ENCODE measurements around the gene USP37. TPM values are rescaled to one million over a fixed set of nuclear protein-coding genes. Genes with fewer than 3 reads are reported as not detected.
A peak's percentile ranks its signal among the peaks of the same experiment; 100 is the strongest.

USP37 gene
- total RNA-seq, 1 experiment from 2014 or later, result 31.0 TPM

DNA sequence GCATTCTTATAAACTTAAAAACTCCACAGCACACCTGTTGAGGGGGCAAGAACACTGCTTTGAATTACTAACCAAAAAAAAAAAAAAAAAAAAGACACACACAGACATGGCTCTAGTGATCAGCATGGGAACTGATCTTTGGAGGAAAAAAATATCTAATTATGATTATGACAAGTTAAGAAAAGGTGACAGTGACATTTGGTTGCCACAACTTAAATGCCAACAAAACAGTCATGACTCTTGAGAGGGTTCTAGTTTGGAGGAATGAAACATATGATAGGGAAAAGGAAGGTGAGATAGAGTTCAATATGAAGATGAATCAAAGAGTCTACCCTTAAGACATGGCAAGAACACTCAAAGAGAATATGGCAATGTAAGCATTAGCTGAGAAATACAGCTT lies 20.6 kb downstream of the USP37 start:
- no peak for TF ChIP-seq EZH2 (IDR thresholded peaks at IDR 0.05; ENCODE audit: borderline replicate concordance, low read depth, low read length, poor library complexity, severe bottlenecking)
- TF ChIP-seq, protein P1, sequence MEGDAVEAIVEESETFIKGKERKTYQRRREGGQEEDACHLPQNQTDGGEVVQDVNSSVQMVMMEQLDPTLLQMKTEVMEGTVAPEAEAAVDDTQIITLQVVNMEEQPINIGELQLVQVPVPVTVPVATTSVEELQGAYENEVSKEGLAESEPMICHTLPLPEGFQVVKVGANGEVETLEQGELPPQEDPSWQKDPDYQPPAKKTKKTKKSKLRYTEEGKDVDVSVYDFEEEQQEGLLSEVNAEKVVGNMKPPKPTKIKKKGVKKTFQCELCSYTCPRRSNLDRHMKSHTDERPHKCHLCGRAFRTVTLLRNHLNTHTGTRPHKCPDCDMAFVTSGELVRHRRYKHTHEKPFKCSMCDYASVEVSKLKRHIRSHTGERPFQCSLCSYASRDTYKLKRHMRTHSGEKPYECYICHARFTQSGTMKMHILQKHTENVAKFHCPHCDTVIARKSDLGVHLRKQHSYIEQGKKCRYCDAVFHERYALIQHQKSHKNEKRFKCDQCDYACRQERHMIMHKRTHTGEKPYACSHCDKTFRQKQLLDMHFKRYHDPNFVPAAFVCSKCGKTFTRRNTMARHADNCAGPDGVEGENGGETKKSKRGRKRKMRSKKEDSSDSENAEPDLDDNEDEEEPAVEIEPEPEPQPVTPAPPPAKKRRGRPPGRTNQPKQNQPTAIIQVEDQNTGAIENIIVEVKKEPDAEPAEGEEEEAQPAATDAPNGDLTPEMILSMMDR (conservative IDR thresholded peaks at IDR 0.05; ENCODE audit: low read depth, low read length), result no peak
- no peak for DNase-seq (ENCODE audit: low spot score)
- Histone ChIP-seq H3K36me3 (ENCODE audit: insufficient read depth, low read length, poor library complexity, severe bottlenecking) (peaks cover 82% of the 10 kb centered on the region), H3K4me3 (ENCODE audit: low read depth, low read length, poor library complexity, severe bottlenecking) (no peak overlapping the region), H3K27ac (ENCODE audit: low read depth, low read length, poor library complexity, severe bottlenecking) (no peak overlapping the region), H3K4me1 (ENCODE audit: insufficient read depth, low read length, poor library complexity, severe bottlenecking) (no peaks in the 10 kb centered on the region), H3K27me3 (replicated peaks; ENCODE audit: insufficient read depth, low read depth, low read length, poor library complexity) (no peaks in the 10 kb centered on the region), H3K9me3 (ENCODE audit: low read depth, low read length, poor library complexity, severe bottlenecking) (no peaks in the 10 kb centered on the region)
- intact Hi-C loops (cut with micrococcal nuclease; ENCODE audit: unreplicated experiment), result no loop called here
- ChIA-PET CTCF (no interaction called here), POLR2A (ENCODE audit: low non-redundant PET) (no interaction called here)
- BruUV-seq (replicated peaks), result no TSS peak

DNA sequence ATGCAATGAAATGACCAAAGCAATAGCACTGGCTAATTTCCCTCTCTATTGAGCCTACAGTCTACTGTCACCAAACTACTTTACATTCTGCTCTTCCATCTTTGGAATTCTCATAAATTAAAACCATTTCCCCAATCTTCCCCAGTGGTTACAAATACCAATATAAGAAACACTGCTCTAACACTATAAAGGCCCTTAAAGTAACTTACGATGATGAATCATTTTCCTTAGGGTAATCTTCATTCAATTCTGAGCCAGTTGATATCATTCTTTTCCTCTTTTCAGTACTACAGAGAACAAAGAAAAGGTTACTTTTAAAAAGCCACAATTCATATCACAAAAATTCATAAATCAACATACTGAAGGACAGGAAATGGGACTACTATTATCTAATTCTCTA lies 22.1 kb downstream of the USP37 start:
- POLR2A ChIA-PET (ENCODE audit: low non-redundant PET), result no interaction called here
- Histone ChIP-seq H3K4me3 (ENCODE audit: low read depth, low read length, poor library complexity, severe bottlenecking) (no peak overlapping the region), H3K4me1 (ENCODE audit: insufficient read depth, low read length, poor library complexity, severe bottlenecking) (no peaks in the 10 kb centered on the region), H3K27ac (ENCODE audit: low read depth, low read length, poor library complexity, severe bottlenecking) (peak overlapping the region; percentile 18), H3K27me3 (replicated peaks; ENCODE audit: insufficient read depth, low read depth, low read length, poor library complexity) (no peaks in the 10 kb centered on the region), H3K36me3 (ENCODE audit: insufficient read depth, low read length, poor library complexity, severe bottlenecking) (peaks cover 82% of the 10 kb centered on the region), H3K9me3 (ENCODE audit: low read depth, low read length, poor library complexity, severe bottlenecking) (no peaks in the 10 kb centered on the region)
- peak; percentile 61 for DNase-seq (ENCODE audit: low spot score)
- CTCF ChIA-PET, result no interaction called here
- TF ChIP-seq, protein P1 (conservative IDR thresholded peaks at IDR 0.05; ENCODE audit: low read depth, low read length), result no peak
- no peak for TF ChIP-seq EZH2 (IDR thresholded peaks at IDR 0.05; ENCODE audit: borderline replicate concordance, low read depth, low read length, poor library complexity, severe bottlenecking)
- BruUV-seq (replicated peaks), result no TSS peak
- intact Hi-C loops (cut with micrococcal nuclease; ENCODE audit: unreplicated experiment), result no loop called here

DNA sequence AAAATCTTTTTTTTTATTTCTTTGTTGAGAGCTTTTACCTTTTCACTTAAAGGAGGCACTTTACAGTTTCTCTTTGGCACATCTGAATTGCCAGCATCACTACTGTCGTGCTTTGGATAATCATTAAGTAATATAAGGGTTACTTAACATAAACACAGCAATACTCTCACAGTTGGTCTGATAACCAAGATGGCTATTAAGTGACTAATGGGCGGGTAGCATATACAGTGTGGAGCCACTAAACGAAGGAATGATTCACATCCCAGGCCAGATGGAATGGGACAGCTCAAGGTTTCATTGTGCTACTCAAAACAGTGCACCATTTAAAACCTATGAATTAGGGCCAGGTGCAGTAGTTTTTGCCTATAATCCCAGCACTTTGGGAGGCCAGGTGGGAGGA lies 28.1 kb downstream of the USP37 start:
- no peak for DNase-seq (ENCODE audit: low spot score)
- Histone ChIP-seq H3K27ac (ENCODE audit: low read depth, low read length, poor library complexity, severe bottlenecking) (no peak overlapping the region), H3K4me1 (ENCODE audit: insufficient read depth, low read length, poor library complexity, severe bottlenecking) (no peaks in the 10 kb centered on the region), H3K27me3 (replicated peaks; ENCODE audit: insufficient read depth, low read depth, low read length, poor library complexity) (no peaks in the 10 kb centered on the region), H3K36me3 (ENCODE audit: insufficient read depth, low read length, poor library complexity, severe bottlenecking) (peaks cover 56% of the 10 kb centered on the region), H3K9me3 (ENCODE audit: low read depth, low read length, poor library complexity, severe bottlenecking) (no peaks in the 10 kb centered on the region), H3K4me3 (ENCODE audit: low read depth, low read length, poor library complexity, severe bottlenecking) (no peak overlapping the region)
- CTCF ChIA-PET, result no interaction called here
- no peak for TF ChIP-seq EZH2 (IDR thresholded peaks at IDR 0.05; ENCODE audit: borderline replicate concordance, low read depth, low read length, poor library complexity, severe bottlenecking)
- TF ChIP-seq, protein P1 (conservative IDR thresholded peaks at IDR 0.05; ENCODE audit: low read depth, low read length), result no peak
- POLR2A ChIA-PET (ENCODE audit: low non-redundant PET), result no interaction called here
- BruUV-seq (replicated peaks), result no TSS peak
- intact Hi-C loops (cut with micrococcal nuclease; ENCODE audit: unreplicated experiment), result no loop called here

All from A673 (cell line).